Right atrium auricular region (tissue), 2 donors: ENCODE data around the gene EP300. TPM values are rescaled to one million over a fixed set of nuclear protein-coding genes. Genes with fewer than 3 reads are reported as not detected.

Experiments used
- DNase-seq: peaks from one replicate; pipeline ENCODE4 v3.0.0-alpha.2; 2019; ENCODE audit warnings: low spot score
- H3K27ac ChIP-seq, 2 donors: fragments of 200-600 bp; sonication (generic); 1 replicate in 1 of 2; 2 replicates in 1 of 2; pipeline ENCODE4 v1.5.1; 2016 to 2019
- H3K27me3 ChIP-seq, 2 donors: fragments of 200-600 bp; sonication (generic); one replicate each; pipeline versions ENCODE4 v1.5.1 to v1.6.0; 2017 to 2019
- H3K36me3 ChIP-seq: fragments of 200-600 bp; sonication (generic); one replicate; pipeline ENCODE4 v1.5.1; 2016
- H3K4me1 ChIP-seq, 2 donors: fragments of 200-600 bp; sonication (generic); one replicate each; pipeline versions ENCODE4 v1.5.1 to v1.6.0; 2017 to 2019
- H3K4me3 ChIP-seq, 2 donors: fragments of 200-600 bp; sonication (generic); 1 replicate in 1 of 2; 2 replicates in 1 of 2; pipeline ENCODE4 v1.5.1; 2017 to 2019; ENCODE audit warnings: mild to moderate bottlenecking in 1 of 2, moderate library complexity in 1 of 2
- H3K9me3 ChIP-seq, 2 donors: fragments of 200-600 bp; sonication (generic); one replicate each; pipeline ENCODE4 v1.5.1; 2019
- total RNA-seq, 2 donors: library from RNA; depleted of rRNA; stranded (reverse); fragments of >200 nt; gene quantifications; one replicate each; pipeline ENCODE4 v1.1.0, GENCODE V29; 2016
- TF ChIP-seq, protein P1 (sequence below), 2 donors: fragments of 200-600 bp; sonication (generic); IDR thresholded peaks; one replicate each; pipeline ENCODE4 v1.5.1; 2019; ENCODE audit warnings: antibody characterized with exemption in 2 of 2

Gene EP300
- total RNA-seq, 2 donors from 2014 or later = 28.0 to 41.7 TPM

DNA sequence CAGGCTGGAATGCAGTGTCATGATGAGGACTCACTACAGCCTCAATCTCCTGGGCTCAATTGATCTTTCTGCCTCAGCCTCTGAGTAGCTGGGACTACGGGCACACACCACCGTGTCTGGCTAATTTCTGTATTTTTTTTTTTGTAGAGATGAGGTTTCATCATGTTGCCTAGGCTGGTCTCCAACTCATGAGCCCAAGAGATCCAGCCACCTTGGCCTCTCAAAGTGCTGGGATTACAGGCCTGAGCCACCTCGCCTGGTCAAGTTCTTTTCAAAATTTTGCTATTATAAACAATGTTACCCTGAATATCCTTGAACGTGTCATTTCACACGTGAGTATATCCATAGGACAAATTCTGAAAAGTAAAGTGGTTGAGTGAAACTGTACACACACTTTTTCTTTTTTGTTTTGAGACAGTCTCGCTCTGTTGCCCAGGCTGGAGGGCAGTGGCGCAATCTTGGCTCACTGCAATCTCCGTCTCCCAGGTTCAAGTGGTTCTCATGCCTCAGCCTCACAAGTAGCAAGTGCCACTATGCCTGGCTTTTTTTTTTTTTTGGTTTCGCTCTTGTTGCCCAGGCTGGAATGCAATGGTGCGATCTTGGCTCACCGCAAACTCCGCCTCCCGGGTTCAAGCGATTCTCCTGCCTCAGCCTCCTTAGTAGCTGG, 21.6 kb upstream of the EP300 start:
- Histone ChIP-seq H3K4me1 (no peaks in the 10 kb centered on the region), H3K9me3 (no peaks in the 10 kb centered on the region), H3K27ac (no peak overlapping the region), H3K36me3 (no peaks in the 10 kb centered on the region), H3K27me3 (no peaks in the 10 kb centered on the region), H3K4me3 (no peak overlapping the region)
- TF ChIP-seq, protein P1, sequence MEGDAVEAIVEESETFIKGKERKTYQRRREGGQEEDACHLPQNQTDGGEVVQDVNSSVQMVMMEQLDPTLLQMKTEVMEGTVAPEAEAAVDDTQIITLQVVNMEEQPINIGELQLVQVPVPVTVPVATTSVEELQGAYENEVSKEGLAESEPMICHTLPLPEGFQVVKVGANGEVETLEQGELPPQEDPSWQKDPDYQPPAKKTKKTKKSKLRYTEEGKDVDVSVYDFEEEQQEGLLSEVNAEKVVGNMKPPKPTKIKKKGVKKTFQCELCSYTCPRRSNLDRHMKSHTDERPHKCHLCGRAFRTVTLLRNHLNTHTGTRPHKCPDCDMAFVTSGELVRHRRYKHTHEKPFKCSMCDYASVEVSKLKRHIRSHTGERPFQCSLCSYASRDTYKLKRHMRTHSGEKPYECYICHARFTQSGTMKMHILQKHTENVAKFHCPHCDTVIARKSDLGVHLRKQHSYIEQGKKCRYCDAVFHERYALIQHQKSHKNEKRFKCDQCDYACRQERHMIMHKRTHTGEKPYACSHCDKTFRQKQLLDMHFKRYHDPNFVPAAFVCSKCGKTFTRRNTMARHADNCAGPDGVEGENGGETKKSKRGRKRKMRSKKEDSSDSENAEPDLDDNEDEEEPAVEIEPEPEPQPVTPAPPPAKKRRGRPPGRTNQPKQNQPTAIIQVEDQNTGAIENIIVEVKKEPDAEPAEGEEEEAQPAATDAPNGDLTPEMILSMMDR (IDR thresholded peaks at IDR 0.05) = no peak
- DNase-seq = no peak

DNA sequence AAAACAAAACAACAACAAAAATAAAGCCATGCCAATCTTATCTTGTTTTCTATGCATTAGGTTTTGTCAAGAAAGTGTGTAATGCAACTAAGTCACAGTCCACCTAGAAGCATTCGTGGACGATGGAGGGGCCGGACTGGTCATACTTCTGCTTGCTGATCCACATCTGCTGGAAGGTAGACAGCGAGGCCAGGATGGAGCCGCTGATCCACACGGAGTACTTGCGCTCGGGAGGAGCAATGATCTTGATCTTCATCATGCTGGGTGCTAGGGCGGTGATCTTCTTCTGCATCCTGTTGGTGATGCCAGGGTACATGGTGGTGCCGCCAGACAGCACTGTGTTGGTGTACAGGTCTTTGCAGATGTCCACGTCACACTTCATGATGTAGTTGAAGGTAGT, 18.3 kb upstream of the EP300 start:
- Histone ChIP-seq H3K4me1 (no peaks in the 10 kb centered on the region), H3K27ac (no peak overlapping the region), H3K36me3 (no peaks in the 10 kb centered on the region), H3K9me3 (no peaks in the 10 kb centered on the region), H3K4me3 (no peak overlapping the region), H3K27me3 (no peaks in the 10 kb centered on the region)
- TF ChIP-seq, protein P1 (IDR thresholded peaks at IDR 0.05) = no peak
- DNase-seq = no peak

DNA sequence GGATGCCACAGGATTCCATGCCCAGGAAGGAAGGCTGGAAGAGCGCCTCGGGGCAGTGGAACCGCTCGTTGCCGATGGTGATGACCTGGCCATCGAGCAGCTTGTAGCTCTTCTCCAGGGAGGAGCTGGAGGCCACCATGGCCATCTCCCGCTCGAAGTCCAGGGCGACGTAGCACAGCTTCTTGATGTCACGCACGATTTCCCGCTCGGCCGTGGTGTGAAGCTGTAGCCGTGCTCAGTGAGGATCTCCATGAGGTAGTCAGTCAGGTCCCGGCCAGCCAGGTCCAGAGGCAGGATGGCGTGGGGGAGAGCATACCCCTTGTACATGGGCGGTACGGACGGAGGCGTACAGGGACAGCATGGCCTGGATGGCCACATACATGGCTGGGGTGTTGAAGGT, 17.9 kb upstream of the EP300 start:
- Histone ChIP-seq H3K36me3 (no peaks in the 10 kb centered on the region), H3K27ac (no peak overlapping the region), H3K27me3 (no peaks in the 10 kb centered on the region), H3K4me3 (no peak overlapping the region), H3K4me1 (no peaks in the 10 kb centered on the region), H3K9me3 (no peaks in the 10 kb centered on the region)
- no peak for DNase-seq
- TF ChIP-seq, protein P1 (IDR thresholded peaks at IDR 0.05) = no peak

DNA sequence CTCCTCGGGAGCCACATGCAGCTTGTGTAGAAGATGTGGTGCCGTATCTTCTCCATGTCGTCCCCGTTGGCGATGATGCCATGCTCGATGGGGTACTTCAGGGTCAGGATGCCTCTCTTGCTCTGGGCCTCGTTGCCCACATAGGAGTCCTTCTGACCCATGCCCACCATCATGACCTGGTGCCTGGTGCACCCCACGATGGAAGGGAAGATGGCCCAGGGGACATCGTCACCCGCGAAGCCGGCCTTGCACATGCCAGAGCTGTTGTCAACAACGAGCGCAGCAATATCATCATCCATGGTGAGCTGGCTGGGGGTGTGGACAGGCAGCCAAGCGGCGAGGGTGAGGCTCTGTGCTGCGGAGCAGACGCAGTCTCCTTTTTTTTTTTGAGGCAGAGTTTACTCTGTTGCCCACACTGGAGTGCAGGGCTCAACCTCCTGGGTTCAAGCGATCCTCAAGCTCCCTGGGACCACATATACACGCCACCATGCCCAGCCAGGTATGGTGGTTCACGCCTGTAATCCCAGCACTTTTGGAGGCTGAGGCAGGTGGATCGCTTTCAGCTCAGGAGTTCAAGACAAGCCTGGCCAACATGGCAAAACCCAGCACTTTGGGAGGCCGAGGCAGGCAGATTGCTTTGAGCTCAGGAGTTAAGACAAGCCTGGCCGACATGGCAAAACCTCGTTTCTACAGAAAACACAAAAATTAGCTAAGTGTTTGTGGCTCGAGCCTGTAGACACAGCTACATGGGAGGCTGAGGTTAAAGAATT, 17.3 kb upstream of the EP300 start:
- TF ChIP-seq, protein P1 (IDR thresholded peaks at IDR 0.05) = no peak
- H3K36me3 ChIP-seq = no peaks in the 10 kb centered on the region
- no peak for DNase-seq
- H3K27me3 ChIP-seq = no peaks in the 10 kb centered on the region
- no peaks in the 10 kb centered on the region for H3K4me1 ChIP-seq
- no peak overlapping the region for H3K4me3 ChIP-seq
- no peak overlapping the region for H3K27ac ChIP-seq
- no peaks in the 10 kb centered on the region for H3K9me3 ChIP-seq

DNA sequence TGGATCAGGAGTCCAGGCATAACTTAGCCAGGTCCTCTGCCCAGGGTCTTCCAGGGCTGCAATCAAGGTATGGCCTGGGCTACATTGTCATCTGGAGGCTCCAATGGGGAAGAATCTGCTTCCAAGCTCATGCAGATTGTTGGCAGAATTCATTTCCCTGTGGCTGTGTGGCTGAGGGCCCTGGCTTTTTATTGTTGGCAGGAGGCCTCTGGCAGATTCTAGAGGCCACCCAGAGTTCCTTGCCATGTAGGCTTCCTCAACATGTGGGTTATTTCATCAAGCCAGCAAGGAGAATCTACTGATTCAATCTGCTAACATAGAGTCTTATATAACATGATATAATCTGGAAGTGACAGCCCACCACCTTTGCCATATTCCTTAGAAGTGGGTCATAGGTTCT, 16.4 kb upstream of the EP300 start:
- no peaks in the 10 kb centered on the region for H3K9me3 ChIP-seq
- DNase-seq = no peak
- no peak overlapping the region for H3K27ac ChIP-seq
- H3K4me1 ChIP-seq = no peaks in the 10 kb centered on the region
- no peaks in the 10 kb centered on the region for H3K36me3 ChIP-seq
- H3K4me3 ChIP-seq = no peak overlapping the region
- TF ChIP-seq, protein P1 (IDR thresholded peaks at IDR 0.05) = no peak
- H3K27me3 ChIP-seq = no peaks in the 10 kb centered on the region
